ENCODE measurements around the gene RAB3C.

RAB3C gene

GRCh38 chr5:58898538-58898937 lies 315.7 kb downstream of the RAB3C start:
- Histone ChIP-seq H3K36me3 (ENCODE audit: insufficient read depth, low read length) (no peaks in the 10 kb centered on the region), H3K9me3 (ENCODE audit: control insufficient read depth, insufficient read depth, low read length) (no peaks in the 10 kb centered on the region), H3K9ac (ENCODE audit: low read depth, low read length) (no peak overlapping the region), H3K4me1 (ENCODE audit: insufficient read depth, low read length) (no peaks in the 10 kb centered on the region)

GRCh38 chr5:58901271-58901670 lies 318.4 kb downstream of the RAB3C start:
- no peaks in the 10 kb centered on the region for H3K4me1 ChIP-seq (ENCODE audit: insufficient read depth, low read length)
- H3K9ac ChIP-seq (ENCODE audit: low read depth, low read length), result no peak overlapping the region
- peaks cover 2% of the 10 kb centered on the region; the same call in 1 of the 2 replicates for H3K9me3 ChIP-seq (ENCODE audit: control insufficient read depth, insufficient read depth, low read length)
- H3K36me3 ChIP-seq (ENCODE audit: insufficient read depth, low read length), result no peaks in the 10 kb centered on the region

GRCh38 chr5:58902305-58902704 lies 319.4 kb downstream of the RAB3C start:
- Histone ChIP-seq H3K36me3 (ENCODE audit: insufficient read depth, low read length) (no peaks in the 10 kb centered on the region), H3K9me3 (ENCODE audit: control insufficient read depth, insufficient read depth, low read length) (peaks cover 3% of the 10 kb centered on the region; the same call in 1 of the 2 replicates), H3K9ac (ENCODE audit: low read depth, low read length) (no peak overlapping the region), H3K4me1 (ENCODE audit: insufficient read depth, low read length) (no peaks in the 10 kb centered on the region)

- Histone ChIP-seq H3K4me1 (ENCODE audit: insufficient read depth, low read length) (no peaks in the 10 kb centered on the region), H3K9ac (ENCODE audit: low read depth, low read length) (no peak overlapping the region), H3K9me3 (ENCODE audit: control insufficient read depth, insufficient read depth, low read length) (peaks cover 3% of the 10 kb centered on the region; the same call in 1 of the 2 replicates), H3K36me3 (ENCODE audit: insufficient read depth, low read length) (no peaks in the 10 kb centered on the region)
Observed at GRCh38 chr5:58902765-58903164, 319.9 kb downstream of the RAB3C start.

- Histone ChIP-seq H3K9me3 (ENCODE audit: control insufficient read depth, insufficient read depth, low read length) (peaks cover 3% of the 10 kb centered on the region; the same call in 1 of the 2 replicates), H3K4me1 (ENCODE audit: insufficient read depth, low read length) (no peaks in the 10 kb centered on the region), H3K36me3 (ENCODE audit: insufficient read depth, low read length) (no peaks in the 10 kb centered on the region), H3K9ac (ENCODE audit: low read depth, low read length) (no peak overlapping the region)
Observed at GRCh38 chr5:58904737-58905136, 321.9 kb downstream of the RAB3C start.

- peaks cover 7% of the 10 kb centered on the region; the same call in 1 of the 2 replicates for H3K9me3 ChIP-seq (ENCODE audit: control insufficient read depth, insufficient read depth, low read length)
- no peaks in the 10 kb centered on the region for H3K4me1 ChIP-seq (ENCODE audit: insufficient read depth, low read length)
- H3K9ac ChIP-seq (ENCODE audit: low read depth, low read length), result no peak overlapping the region
- no peaks in the 10 kb centered on the region for H3K36me3 ChIP-seq (ENCODE audit: insufficient read depth, low read length)
Observed at GRCh38 chr5:58905944-58906343, 323.1 kb downstream of the RAB3C start.

All from ES-I3 (cell line).